Measurements from ENCODE around the gene CGB2. TPM values are rescaled to one million over a fixed set of nuclear protein-coding genes. Genes with fewer than 3 reads are reported as not detected.

Gene CGB2
- total RNA-seq, 1 donor from 2014 or later, result not detected

- no peaks in the 10 kb centered on the region for H3K9me3 ChIP-seq
These were observed 29.3 kb downstream of the CGB2 start for GRCh38 chr19:49061000-49061399.

GRCh38 chr19:49061445-49061844 lies 29.8 kb downstream of the CGB2 start:
- H3K4me3 ChIP-seq, result no peak overlapping the region
- DNase-seq (no peak), ATAC-seq (no peak)
- H3K9me3 ChIP-seq, result no peaks in the 10 kb centered on the region
- peaks cover 16% of the 10 kb centered on the region for H3K4me1 ChIP-seq
- TF ChIP-seq CTCF (IDR thresholded peaks at IDR 0.05), result no peak
- H3K36me3 ChIP-seq, result no peaks in the 10 kb centered on the region
- peaks cover 43% of the 10 kb centered on the region for H3K27me3 ChIP-seq (ENCODE audit: low read depth)
- intact Hi-C loops (cut with DNase I), result no loop called here
- no peak overlapping the region for H3K27ac ChIP-seq

More at GRCh38 chr19:49061000-49061399, 29.3 kb downstream of the CGB2 start:
- no peak for TF ChIP-seq CTCF (IDR thresholded peaks at IDR 0.05)
- no peak for ATAC-seq
- no peak overlapping the region for H3K4me3 ChIP-seq
- H3K36me3 ChIP-seq, result no peaks in the 10 kb centered on the region
- no peak overlapping the region for H3K27ac ChIP-seq
- H3K27me3 ChIP-seq (ENCODE audit: low read depth), result peaks cover 39% of the 10 kb centered on the region
- peaks cover 21% of the 10 kb centered on the region for H3K4me1 ChIP-seq
- intact Hi-C loops (cut with DNase I), result no loop called here
- no peak for DNase-seq

GRCh38 chr19:49064029-49064629 lies 32.4 kb downstream of the CGB2 start:
- intact Hi-C loops (cut with DNase I), result no loop called here

GRCh38 chr19:49064768-49065611 lies 33.3 kb downstream of the CGB2 start, which contains the start of gene NTF4:
NTF4 (minus strand) TSS chr19:49064818; CDS start chr19:49061997, 2,821 bp downstream.
- peaks cover 36% of the 10 kb centered on the region for H3K27me3 ChIP-seq (ENCODE audit: low read depth)

More at GRCh38 chr19:49064029-49064629, 32.4 kb downstream of the CGB2 start:
- H3K4me3 ChIP-seq, result peak overlapping the region; percentile 39
- H3K9me3 ChIP-seq, result no peaks in the 10 kb centered on the region
- TF ChIP-seq CTCF (IDR thresholded peaks at IDR 0.05), result no peak
- no peaks in the 10 kb centered on the region for H3K36me3 ChIP-seq
- H3K27ac ChIP-seq, result peak overlapping the region; percentile 24
- peaks cover 36% of the 10 kb centered on the region for H3K27me3 ChIP-seq (ENCODE audit: low read depth)
- ATAC-seq (peak; percentile 85 to 88), DNase-seq (peak; percentile 68)
- H3K4me1 ChIP-seq, result no peaks in the 10 kb centered on the region

More at GRCh38 chr19:49064768-49065611, 33.3 kb downstream of the CGB2 start, which contains the start of gene NTF4:
- no peaks in the 10 kb centered on the region for H3K4me1 ChIP-seq
- peak; percentile 58 for DNase-seq
- H3K9me3 ChIP-seq, result no peaks in the 10 kb centered on the region
- peak within 1 kb of the TSS; percentile 39 for H3K4me3 ChIP-seq
- TF ChIP-seq CTCF (IDR thresholded peaks at IDR 0.05), result no peak
- intact Hi-C loops (cut with DNase I), result no loop called here
- ATAC-seq, result peak; percentile 77 to 90
- H3K27ac ChIP-seq, result peak within 1 kb of the TSS; percentile 24
- H3K36me3 ChIP-seq, result no peaks in the 10 kb centered on the region
